ENCODE results near the gene WNT3. TPM values are rescaled to one million over a fixed set of nuclear protein-coding genes. Genes with fewer than 3 reads are reported as not detected.
"Not testable (repeated sequence)": the region's sequence is repeated elsewhere in the genome, so short reads cannot be mapped to it uniquely, and the experiment has no call there.

WNT3 gene
- total RNA-seq, 1 experiment from 2014 or later: 5.5 TPM

DNA sequence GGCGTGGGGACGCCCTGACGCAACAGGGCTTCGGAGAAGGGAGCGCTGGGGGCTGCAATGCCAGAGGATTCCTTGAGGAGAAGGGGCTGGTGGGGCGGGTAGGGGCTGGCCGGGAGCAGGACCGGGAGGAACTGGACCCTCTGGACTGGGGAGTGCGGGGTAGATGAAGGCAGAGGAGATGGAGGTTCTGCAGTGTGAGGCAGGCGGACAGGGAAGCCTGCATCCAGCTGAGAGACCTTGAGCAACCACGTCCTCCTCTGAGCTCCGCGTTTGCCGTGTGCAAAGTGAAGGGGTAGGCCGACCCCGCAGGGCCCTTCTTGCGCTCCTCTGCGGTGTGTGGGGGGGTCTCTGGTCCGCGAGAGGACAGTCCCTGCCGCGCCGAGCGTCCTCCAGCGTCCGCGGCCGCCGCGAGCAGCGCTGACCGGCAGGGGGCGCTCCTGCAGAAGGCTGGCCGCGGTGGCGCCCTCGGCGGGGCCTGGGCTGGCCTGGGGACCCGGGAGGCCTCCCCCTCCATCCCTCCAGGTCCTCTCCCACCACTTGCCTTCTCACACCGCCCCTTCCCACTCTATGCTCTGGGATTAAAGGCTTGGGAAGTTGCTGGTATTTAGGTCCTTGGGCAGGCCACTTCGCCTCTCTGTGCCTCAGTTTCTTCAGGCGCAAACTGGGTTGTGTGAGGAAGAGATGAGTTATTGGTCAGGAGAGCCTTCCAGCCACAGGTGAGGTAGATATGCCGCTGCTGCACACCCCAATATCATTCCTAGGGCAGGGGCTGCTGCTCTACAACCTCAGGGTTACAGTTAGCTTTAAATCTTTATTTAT is 23.3 kb upstream of the WNT3 start:
- ChIA-PET RAD21 (ENCODE audit: low non-redundant PET in 1 of 2, low total read pairs in 2 of 2, uncharacterized antibody in 2 of 2, unreplicated experiment in 2 of 2) (no interaction called here), CTCF (no interaction called here), POLR2A (no interaction called here)
- TF ChIP-seq, protein P1, sequence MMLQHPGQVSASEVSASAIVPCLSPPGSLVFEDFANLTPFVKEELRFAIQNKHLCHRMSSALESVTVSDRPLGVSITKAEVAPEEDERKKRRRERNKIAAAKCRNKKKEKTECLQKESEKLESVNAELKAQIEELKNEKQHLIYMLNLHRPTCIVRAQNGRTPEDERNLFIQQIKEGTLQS (IDR thresholded peaks at IDR 0.05): no peak
- TF ChIP-seq EZH2 (IDR thresholded peaks at IDR 0.05) (no peak), ELF1 (IDR thresholded peaks at IDR 0.05; ENCODE audit: borderline replicate concordance, low read depth) (no peak), ZFX (IDR thresholded peaks at IDR 0.05) (no peak), YY1 (IDR thresholded peaks at IDR 0.05; ENCODE audit: extremely low read depth, insufficient replicate concordance, low read depth, low read length) (no peak), SRF (IDR thresholded peaks at IDR 0.05; ENCODE audit: low read depth) (no peak), EGR1 (IDR thresholded peaks at IDR 0.05; ENCODE audit: low read depth) (no peak), RAD21 (IDR thresholded peaks at IDR 0.05; ENCODE audit: low read depth) (no peak), POLR2A (IDR thresholded peaks at IDR 0.05; ENCODE audit: borderline replicate concordance, extremely low read depth, insufficient read depth, insufficient read length) (no peak), JUND (IDR thresholded peaks at IDR 0.05) (no peak), CEBPB (IDR thresholded peaks at IDR 0.05; ENCODE audit: low read depth) (no peak), ZNF274 (IDR thresholded peaks at IDR 0.05; ENCODE audit: low read depth, low read length) (no peak), MAX (IDR thresholded peaks at IDR 0.05) (no peak), POLR2AphosphoS5 (IDR thresholded peaks at IDR 0.05; ENCODE audit: low read depth, low read length) (no peak)
- no peak for ATAC-seq
- Histone ChIP-seq H3K27ac (ENCODE audit: low read depth, low read length) (no peak overlapping the region), H3K9me3 (ENCODE audit: control insufficient read depth in 1 of 2, insufficient read depth in 1 of 2, low read depth in 1 of 2, low read length in 2 of 2) (peaks cover 0 to 11% of the 10 kb centered on the region in 2 experiments; a peak in 1 of 4 replicates), H3K27me3 (ENCODE audit: insufficient read depth, low read length) (no peaks in the 10 kb centered on the region), H3K79me2 (ENCODE audit: insufficient read depth, low read length) (no peaks in the 10 kb centered on the region), H3K9me2 (ENCODE audit: insufficient read depth) (no peaks in the 10 kb centered on the region), H3K4me1 (ENCODE audit: control insufficient read depth in 1 of 2, insufficient read depth in 2 of 2, low read length in 2 of 2) (no peaks in the 10 kb centered on the region), H3K36me3 (ENCODE audit: control insufficient read depth in 1 of 2, insufficient read depth in 2 of 2, low read length in 2 of 2) (no peaks in the 10 kb centered on the region), H4K20me1 (ENCODE audit: insufficient read depth) (no peaks in the 10 kb centered on the region), H2AFZ (ENCODE audit: low read depth, low read length, poor library complexity, severe bottlenecking) (no peak overlapping the region), H3K4me3 (replicated peaks in 1 of 2; ENCODE audit: low read depth in 1 of 2, low read length in 2 of 2) (no peak overlapping the region), H3K4me2 (ENCODE audit: low read length) (no peak overlapping the region), H3K9ac (ENCODE audit: low read length) (no peak overlapping the region)
- intact Hi-C loops (cut with micrococcal nuclease): no loop called here
- no TSS peak for BruUV-seq (replicated peaks)
- no peak for DNase-seq (ENCODE audit: low read depth, low spot score)

DNA sequence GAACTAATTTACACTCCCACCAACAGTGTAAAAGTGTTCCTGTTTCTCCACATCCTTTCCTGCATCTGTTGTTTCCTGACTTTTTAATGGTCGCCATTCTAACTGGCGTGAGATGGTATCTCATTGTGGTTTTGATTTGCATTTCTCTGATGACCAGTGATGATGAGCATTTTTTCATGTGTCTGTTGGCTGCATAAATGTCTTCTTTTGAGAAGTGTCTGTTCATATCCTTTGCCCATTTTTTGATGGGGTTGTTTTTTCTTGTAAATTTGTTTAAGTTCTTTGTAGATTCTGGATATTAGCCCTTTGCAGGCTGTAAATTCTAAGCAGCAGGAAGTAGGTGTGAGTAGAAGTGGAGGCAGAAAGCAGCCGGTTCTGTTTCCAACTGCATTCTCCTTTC is 22.1 kb upstream of the WNT3 start:
- H3K9me2 ChIP-seq (ENCODE audit: insufficient read depth); BruUV-seq (replicated peaks); intact Hi-C loops (cut with micrococcal nuclease); H2AFZ ChIP-seq (ENCODE audit: low read depth, low read length, poor library complexity, severe bottlenecking); H3K36me3 ChIP-seq (ENCODE audit: control insufficient read depth in 1 of 2, insufficient read depth in 2 of 2, low read length in 2 of 2); H3K79me2 ChIP-seq (ENCODE audit: insufficient read depth, low read length); RAD21 ChIA-PET (ENCODE audit: low non-redundant PET in 1 of 2, low total read pairs in 2 of 2, uncharacterized antibody in 2 of 2, unreplicated experiment in 2 of 2); ATAC-seq; DNase-seq (ENCODE audit: low read depth, low spot score); H3K27me3 ChIP-seq (ENCODE audit: insufficient read depth, low read length); H3K4me3 ChIP-seq (replicated peaks in 1 of 2; ENCODE audit: low read depth in 1 of 2, low read length in 2 of 2); H3K9ac ChIP-seq (ENCODE audit: low read length); H3K4me2 ChIP-seq (ENCODE audit: low read length); CTCF ChIA-PET; POLR2A ChIA-PET; H3K4me1 ChIP-seq (ENCODE audit: control insufficient read depth in 1 of 2, insufficient read depth in 2 of 2, low read length in 2 of 2); H3K27ac ChIP-seq (ENCODE audit: low read depth, low read length); H4K20me1 ChIP-seq (ENCODE audit: insufficient read depth): not testable (repeated sequence)
- H3K9me3 ChIP-seq (ENCODE audit: control insufficient read depth in 1 of 2, insufficient read depth in 1 of 2, low read depth in 1 of 2, low read length in 2 of 2): peaks cover 0 to 11% of the 10 kb centered on the region in 2 experiments; a peak in 1 of 4 replicates

Measured in HCT116 (cell line).